Fibroblast of the conjunctiva (primary cell): Measurements from ENCODE around the gene CHD9.
"Not testable (repeated sequence)": the region's sequence is repeated elsewhere in the genome, so short reads cannot be mapped to it uniquely, and the experiment has no call there.

ENCODE experiments used
- DNase-seq: peaks from one replicate; pipeline ENCODE4 v3.0.0-alpha.2; 2010; ENCODE audit warnings: low read depth

The CHD9 gene

DNA sequence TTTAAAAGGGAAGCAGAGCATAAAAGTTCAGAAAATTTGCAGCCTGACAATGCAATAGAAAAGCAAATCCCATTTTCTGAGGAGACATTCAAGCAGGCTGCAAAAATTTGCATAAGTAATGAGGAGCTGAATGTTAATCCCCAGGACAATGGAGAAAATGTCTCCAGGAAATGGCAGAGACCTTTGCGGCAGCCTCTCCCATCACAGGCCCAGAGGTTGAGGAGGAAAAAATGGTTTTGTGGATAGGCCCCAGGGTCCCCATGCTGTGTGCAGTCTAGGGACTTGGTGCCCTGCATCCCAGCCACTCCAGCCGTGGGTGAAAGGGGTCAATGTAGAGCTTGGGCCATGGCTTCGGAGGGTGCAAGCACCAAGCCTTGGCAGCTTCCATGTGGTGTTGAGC, 19.5 kb downstream of the CHD9 start:
- not testable (repeated sequence) for DNase-seq

DNA sequence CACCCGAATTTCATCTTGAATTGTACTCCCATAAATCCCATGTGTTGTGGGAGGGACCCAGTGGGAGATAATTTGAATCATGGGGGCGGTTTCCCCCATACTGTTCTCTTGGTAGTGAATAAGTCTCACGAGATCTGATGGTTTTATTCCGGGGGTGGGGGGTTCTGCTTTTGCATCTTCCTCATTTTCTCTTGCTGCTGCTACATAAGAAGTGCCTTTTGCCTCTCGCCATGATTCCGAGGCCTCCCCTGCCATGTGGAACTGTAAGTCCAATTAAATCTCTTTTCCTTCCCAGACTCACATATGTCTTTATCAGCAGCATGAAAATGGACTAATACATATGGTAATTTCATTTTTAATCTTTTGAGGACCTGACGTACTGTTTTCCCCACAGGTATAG, 20.7 kb downstream of the CHD9 start:
- not testable (repeated sequence) for DNase-seq

DNA sequence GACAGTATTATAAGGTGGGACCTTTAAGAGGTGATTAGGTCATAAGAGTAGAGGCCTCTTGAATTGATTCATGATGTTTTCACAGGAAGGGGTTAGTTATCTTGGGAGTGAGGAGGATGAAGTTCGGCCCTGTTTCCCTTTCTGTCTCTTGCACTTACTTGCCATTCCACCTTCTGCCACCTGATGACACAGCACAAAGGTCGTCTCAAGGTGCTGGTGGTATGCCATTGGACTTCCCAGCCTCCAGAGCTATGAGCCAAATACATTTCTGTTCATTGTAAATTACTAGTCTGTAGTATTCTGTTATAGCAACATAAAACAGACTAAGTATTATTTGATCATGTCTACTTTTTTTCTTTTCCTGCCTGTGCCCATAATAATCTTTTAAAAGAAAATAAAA, 23.5 kb downstream of the CHD9 start:
- DNase-seq = no peak

DNA sequence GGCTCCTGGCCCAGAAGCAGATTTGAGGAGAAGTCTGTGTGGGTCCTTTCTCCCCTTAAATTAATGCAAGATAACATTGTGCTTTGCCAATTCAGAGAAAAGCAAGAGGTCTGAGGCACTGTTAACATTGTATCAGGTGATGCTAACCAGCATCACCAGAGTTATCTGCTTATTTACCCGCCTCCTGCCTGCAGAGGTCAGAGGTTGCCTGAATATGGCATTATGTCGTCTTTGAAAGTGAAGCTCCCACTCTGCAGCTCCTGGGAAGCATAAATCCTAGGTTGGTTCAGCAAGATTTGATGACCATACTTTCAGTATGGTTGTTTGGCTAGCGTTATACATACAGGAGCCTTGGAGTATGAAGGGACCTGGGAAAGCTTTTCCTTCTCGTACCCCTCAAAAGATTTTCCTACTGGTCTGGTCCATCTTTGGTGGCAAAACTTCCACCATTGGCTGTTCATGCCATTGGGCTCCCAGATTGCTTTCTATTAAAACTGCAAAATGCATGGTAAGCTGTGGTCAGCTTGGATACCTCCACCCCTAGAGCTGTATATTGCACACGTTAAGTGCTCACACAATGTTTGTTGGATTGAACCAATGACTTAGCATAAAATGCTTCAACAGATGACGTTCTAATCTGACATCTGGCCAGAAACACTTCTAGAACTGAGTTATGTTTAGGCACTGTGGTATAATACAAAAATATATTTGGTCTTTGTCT, 24.1 kb downstream of the CHD9 start:
- no peak for DNase-seq

DNA sequence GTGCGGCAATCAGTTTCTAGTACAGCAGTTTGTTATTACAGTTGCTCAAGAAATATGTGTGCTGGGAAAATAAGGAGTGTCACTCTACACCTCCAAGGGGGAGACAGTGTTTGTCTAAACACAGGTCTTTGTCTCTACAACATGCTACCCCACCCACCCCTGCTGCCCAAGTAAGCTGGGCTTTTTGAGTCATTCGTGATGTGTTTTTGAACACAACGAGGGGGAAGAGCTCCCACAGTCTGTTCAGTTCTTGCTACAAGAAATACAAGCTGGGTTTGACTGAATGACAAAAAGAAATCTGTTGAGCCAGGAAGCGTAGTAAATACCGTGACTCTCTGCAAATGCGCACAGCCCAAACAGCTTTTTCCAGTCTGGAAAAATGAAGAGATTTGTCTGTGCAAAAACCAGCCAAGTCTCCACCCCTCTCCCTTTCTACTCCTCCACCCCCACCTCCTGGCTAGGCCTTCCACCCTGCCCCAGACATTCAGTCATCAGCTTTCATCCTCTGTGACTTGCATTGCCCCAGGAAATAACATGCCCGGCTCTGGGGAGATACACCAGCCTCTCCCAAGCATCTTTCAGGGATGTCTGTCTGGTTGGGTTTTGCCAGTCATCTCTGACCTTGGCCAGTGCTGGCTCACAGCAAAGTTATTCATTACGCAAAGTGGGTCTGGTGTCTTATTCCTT, 25.7 kb downstream of the CHD9 start:
- peak; percentile 75 for DNase-seq

DNA sequence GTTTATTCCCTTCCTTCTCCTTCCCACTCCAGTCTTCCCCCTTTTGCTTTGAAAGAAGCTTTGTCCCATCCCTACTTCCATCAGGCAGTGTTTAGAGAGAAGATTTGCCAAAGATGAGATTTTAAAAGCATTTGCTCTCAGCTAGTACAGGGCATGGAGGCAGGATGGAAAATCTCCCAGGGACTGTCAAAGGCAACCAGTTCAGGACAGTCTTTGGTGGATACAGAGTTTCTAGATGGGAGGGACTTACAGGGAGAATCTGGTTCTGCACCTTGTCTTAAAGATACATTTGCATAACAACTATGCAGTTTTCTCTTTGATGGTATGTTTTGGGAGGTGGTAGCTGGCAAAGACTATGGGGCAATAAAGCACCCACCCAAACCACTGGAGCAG, 26.2 kb downstream of the CHD9 start:
- DNase-seq = no peak

DNA sequence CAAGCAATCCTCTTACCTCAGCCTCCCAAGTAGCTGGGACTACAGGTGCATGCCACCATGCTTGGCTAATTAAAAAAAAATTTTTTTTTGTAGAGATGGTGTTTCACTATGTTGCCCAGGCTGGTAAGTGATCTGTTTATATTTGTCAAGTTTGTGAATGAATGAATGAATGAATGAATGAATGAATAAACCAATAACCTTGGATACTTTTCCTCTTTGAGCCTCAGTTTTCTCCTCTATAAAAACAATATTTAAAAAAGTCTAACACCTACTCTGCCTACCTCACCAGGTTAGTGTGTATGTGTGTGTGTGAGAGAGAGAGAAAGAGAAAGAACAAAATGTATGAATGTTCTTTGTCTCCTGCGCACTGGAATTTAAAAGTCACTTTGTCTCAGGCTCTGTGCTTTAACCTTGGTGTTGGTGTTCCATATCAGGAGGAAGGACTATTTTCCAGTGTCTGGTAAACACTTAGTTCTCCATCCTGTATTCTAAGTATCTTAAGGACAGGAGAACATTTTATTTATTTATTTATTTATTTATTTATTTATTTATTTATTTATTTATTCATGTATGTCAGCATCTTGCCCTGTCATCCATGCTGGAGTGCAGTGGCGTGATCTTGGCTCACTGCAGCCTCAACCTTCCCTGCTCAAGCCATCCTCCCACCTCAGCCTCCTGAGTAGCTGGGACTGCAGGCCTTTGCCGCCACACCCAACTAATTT, 27.1 kb downstream of the CHD9 start:
- DNase-seq = no peak

DNA sequence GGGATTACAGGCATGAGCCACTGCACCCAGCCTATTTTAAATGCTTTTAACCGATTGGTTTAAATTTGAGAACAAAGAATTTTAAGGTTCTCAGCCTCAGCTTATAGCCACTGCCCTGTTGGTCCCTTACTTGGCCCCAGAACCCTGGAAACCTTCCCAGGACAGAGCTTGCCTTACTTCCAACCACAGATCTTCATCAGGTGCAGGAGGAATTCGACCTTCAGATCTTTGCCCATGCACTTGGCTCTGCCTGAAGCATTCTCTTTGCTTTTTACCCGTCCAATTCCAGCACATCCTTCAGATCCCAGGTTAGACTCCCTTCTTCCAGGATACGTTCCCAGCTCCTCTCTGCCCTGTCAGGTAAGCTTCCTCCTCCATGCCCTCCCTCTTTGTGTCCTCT, 27.7 kb downstream of the CHD9 start:
- no peak for DNase-seq

DNA sequence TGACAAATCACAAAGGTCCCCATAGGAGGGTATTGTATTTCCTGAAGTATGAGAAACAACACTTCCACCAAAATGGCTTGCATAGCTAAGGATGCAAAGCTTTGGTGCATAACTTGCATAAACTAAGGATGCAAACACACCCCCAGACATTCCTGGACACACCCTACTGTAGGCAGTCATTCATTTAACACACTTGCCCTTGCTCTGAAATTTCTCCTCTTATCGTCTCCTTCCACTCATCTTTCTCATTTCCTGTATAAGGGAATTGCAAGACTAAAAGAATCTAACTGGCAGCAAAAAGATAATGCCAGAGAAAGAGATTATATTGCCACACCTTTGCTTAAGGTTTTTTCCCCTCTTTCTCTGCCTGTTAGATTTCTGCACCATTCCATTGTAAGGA, 28.3 kb downstream of the CHD9 start:
- DNase-seq = no peak

DNA sequence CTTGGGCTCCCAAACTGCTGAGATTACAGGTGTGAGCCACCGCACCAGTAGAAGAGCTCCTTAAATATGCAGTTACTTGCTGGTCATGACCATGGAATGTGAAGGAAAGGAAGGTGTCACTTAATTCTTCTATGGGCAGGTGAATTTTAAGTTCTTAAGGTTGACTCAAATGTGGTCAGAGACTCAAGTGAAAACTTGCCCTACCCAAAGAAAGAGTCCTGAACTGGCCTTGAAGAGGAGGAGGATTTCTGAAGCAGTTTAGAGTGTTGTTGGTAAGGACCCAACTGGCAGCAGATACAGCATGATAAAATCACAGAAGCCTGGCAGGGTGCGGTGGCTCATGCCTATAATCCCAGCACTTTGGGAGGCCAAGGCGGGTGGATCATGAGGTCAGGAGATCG, 29.4 kb downstream of the CHD9 start:
- DNase-seq = no peak

DNA sequence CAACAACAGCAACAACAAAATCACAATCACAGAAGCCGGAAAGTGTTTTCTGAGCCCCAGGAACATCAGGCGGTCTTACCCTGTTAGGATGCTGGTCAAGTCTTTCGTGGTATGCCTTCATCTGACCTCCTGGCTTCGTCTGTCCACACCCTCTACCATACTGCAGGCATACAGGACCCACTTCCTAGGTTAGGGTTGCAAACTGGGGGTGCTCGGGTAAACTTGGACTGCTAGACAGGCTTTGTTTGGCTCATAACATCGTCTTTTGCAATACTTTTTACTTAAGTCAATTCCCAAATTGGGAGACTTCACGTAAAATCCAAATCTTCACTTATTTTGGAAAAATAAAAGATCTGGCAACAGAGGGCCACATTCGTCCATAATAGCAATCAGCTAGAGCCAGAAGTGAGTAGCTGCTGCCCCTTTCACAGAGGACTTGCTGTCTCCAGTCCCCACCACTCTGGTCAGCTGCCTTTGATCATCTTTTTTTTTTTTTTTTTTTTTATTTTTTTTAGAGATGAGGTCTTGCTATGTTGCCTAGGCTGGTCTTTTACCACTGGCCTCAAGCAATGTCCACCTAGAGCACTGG, 30.0 kb downstream of the CHD9 start:
- no peak for DNase-seq

DNA sequence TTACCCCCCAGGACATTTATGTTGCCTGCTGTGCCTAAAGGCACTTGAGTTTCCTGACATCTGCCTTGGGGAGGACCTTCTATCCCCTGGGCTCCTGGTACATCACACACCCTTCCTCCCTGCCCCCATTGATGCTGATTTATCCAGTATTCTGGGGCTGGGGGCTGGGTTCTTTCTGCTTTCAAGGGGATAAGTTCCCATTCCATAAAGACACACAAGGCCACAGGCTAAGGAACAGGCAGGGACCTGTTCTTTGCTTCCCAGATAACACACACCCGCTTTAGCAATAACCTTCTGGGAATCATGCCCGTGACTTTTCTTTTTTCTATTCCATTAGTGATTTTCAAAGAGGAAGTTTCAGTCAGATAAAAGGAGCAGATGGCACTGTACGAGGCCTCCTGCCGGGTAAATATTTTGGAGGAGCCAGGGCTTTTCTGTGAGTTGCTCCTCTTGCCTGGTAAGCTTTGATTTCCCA, 30.6 kb downstream of the CHD9 start:
- no peak for DNase-seq

DNA sequence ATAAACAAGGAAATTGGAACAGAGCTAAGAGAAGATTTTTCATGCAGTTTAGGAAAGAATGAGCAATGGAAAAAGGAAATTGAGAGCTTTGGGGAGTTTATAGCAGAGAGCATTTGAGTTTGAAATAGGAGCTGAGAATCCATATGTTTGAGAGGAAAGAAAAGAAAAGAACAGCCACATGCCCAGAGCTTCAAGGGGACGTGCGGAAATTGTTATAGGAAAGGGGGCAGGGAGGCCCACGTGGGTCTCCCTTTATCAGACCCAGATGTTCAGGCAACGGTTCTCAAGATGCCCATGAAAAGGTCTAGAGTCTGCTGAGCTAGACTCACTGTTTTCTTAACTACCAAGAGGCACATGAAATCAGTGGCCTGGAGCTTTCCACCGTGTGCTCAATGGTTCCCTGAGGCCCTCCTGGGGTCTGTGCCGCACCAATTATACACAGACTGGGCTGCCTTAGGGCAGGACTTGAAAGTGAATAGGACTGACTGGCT, 31.2 kb downstream of the CHD9 start:
- DNase-seq = peak; percentile 85

DNA sequence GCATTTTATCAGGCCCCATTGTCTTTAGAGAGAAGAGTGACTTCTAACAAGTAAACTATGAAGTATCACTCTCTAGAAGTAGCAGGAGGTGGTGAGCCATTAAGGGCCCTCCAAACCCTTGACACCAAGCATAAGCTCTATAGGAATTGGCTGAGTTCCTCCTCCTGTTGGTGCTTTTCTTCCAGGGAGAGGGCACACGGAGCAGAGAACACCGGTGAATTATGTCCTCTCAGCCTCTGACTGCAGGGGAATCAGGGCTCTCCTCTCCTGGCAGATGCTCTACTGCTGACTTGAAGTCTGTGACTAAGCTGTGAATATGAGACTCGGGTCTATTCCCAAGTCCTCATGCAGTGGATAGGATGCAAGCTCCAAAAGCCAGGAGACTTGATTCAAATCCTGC, 32.3 kb downstream of the CHD9 start:
- no peak for DNase-seq

DNA sequence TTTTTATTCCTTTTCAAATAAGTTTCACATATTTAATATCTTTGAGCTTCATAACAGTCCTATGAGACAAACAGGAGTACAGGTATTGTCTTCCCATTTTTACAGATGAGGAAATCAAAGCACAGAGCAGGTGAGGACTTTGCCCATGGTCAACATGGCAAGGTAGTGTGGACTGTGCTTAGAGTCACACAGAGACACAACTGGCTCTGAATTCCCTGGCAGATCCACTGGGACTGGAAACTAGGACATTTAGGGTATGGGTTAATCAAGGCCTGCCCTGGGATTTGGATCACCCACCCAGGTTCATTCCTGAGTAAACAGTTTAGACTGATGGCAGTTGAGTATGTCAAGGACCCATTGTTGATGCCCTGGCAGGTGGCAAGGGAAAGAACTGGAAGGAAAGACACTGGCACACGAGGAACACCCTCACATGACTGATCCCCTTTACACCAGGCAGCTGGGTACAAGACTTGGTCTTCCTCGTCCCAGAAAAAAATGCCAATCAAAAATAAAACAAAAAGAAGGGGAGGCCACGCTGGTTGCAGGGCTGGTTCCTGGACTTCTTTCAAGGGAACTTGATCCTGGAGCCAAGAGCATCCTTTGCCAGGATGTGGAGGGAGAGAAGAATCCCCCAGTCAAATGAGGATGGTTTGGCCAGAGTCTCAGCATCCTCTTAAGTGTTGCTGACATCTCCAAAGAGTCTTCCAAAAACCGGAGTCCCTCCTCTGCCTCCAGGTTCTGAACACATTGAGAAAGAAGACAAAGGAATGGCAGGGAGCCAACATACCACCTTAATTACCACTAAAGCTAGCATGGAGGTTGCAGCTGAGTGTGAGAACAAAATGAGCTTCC, 34.9 kb downstream of the CHD9 start:
- no peak for DNase-seq

DNA sequence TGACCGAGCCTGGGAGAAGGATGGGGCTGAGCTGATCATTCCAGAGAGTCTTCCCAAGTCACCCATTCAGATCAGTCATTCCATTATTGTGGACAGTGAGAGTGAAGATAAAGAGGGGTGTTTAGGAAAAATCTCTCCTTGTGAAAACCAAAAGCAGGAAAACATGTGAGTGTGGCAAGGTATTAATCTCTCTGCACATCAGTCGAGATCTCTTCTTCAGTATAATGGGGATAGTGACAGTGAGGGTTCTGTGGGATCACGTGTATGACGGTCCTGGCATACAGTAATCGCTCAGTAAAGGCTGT, 35.4 kb downstream of the CHD9 start:
- no peak for DNase-seq

DNA sequence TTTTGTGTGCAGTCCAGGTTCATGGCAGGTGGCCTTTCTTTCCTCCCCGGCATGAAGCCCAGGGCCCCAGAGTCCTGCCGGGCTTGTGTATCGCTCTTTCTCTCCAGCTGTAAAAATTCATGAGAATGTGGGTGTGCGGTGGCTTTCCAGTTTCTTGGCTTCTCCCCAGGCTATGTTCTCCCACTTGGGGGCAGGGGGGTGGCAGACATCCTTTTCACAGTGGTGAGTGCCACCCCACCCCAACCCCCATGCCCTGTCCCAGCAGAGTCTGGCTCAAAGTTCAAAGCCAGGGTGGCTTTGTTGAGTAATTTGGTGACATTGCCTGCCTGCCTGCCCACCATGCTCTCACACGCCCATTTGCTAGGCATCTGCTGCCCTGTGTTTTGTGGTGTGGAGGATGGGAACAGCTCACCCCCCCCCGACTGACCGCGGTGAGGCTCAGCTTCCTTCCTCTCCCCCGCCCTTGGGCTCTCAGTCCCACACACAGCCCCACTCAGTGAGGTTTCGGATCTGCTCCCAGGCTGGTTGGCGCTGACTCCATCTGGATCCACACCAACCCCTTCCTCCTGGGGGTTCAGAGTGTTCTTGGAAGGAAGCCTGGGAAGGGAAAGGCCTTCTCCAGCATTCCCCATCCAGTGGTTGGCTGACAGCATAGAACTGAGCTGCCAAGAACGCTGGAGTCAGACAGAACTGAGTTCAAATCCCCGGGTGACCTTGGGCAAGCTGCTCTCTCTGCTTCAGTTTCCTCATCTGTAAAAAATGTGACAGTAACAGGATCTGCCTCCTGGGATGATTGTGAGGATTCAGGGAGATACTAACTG, 36.0 kb downstream of the CHD9 start:
- DNase-seq = peak; percentile 100

DNA sequence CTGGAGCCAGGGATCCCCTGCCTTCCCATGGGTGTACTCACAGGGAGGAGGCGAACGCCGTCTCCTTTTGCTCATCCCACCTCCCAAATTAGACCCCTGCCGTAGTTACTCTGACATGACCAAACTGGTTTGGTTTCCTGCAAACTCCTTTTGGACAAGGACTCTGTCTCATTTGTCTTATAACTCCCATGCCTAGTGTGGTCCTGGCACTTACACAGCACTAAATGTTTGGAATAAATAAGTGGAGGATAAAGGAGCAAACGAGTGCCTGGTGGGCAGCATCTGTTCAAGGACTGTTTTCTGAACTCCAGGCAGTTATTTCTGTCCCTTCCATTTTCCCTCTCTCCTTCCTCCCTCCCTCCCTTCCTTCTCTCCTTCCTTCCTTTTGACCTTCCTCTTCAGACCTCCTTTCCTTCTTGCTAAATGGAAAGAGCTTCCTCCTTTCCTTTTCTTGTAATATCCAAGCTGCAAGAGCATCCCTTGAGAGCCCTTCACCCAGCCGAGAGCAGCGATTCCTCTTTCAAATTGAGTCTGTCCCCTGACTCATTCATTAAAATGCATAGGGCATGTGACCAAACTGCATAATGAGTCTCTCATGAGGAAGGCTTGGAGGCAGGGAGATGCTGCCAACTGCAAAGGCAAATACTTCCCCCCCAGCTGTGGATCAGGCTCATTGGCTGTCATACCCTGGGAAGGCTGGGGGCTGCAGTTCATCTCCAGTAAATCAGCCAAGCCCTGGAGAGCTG, 36.8 kb downstream of the CHD9 start:
- DNase-seq = peak; percentile 93

DNA sequence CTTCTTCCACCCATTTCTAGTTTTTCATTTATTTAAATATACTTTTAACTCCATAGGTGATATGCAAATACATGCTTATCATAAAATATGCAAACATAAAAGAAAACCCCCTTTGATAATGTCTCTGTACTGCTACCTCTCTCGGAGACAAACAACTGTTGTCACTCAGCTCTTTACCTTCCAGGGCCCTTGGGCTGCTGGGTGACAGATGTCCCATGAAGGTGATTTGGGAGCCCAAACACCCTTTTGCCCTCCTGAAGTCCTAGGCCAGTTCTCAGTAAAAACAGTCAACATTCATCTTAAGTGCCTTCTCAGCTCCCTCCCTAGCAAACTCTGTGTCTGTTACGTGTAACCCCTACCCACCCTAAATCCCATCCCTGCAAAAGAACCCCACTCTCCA, 37.5 kb downstream of the CHD9 start:
- no peak for DNase-seq

DNA sequence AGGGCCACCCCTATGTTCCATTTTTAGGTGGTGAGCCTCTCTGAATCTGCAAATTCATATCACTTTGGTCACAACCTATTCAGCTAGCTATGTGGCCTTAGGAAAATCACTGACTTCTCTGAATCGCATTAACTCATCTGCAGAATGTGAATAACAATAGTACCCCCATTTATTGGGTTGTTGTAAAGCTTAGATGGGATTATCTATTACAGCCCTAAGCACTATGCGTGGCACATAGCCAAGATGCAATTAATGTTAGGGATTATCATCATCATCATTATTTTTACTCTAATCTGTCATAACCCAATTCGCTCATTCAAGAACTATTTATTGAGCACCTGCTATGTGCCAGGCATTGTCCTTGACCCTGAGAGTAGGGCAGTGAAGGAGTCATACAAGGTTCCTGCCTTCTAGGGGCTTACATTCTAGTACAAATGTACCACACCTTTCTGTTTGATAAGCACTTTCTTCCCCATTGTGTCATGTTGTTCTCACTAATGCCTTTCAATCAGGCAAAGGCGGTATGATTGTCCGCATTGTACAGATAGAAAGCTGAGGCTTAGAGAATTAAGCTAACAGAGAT, 38.5 kb downstream of the CHD9 start:
- DNase-seq = no peak
